CD4-positive, alpha-beta memory T cell (primary cell): Measurements from ENCODE around the gene EFR3B. TPM values are rescaled to one million over a fixed set of nuclear protein-coding genes. Genes with fewer than 3 reads are reported as not detected.
"Not testable (repeated sequence)": the region's sequence is repeated elsewhere in the genome, so short reads cannot be mapped to it uniquely, and the experiment has no call there.

Experiments
- CTCF ChIA-PET: fragments of 350-600 bp; sonication (Branson Sonifier 250); formaldehyde crosslinking; loops from one replicate; lab custom pipeline; 2021; ENCODE audit warnings: inconsistent platforms; ENCODE audit not compliant: partially characterized antibody; lab: Charles Lee
- POLR2A ChIA-PET: fragments of 350-600 bp; sonication (Branson Sonifier 250); formaldehyde crosslinking; loops from one replicate; lab custom pipeline; 2021; ENCODE audit not compliant: partially characterized antibody; lab: Charles Lee
- DNase-seq, 5 donors: peaks; one replicate each; pipeline versions ENCODE4 v3.0.0 to v3.0.0-alpha.2; 2020 to 2022; ENCODE audit warnings: mixed read lengths in 1 of 5
- H3K27ac ChIP-seq: one replicate; pipeline ENCODE4 v1.7.0; 2013; ENCODE audit warnings: low read depth, low read length
- H3K27me3 ChIP-seq: 2 replicates; pipeline ENCODE4 v1.7.0; 2013; ENCODE audit warnings: mild to moderate bottlenecking, low read length, moderate library complexity; ENCODE audit not compliant: insufficient read depth
- H3K36me3 ChIP-seq: 2 replicates; pipeline ENCODE4 v1.7.0; 2013; ENCODE audit warnings: mild to moderate bottlenecking, low read length, moderate library complexity; ENCODE audit not compliant: insufficient read depth
- H3K4me1 ChIP-seq: 2 replicates; pipeline ENCODE4 v1.7.0; 2013; ENCODE audit warnings: mild to moderate bottlenecking, low read length, moderate library complexity; ENCODE audit not compliant: insufficient read depth
- H3K4me3 ChIP-seq, 2 donors: one replicate each; pipeline ENCODE4 v1.7.0; 2013; ENCODE audit warnings: low read length in 2 of 2, mild to moderate bottlenecking in 1 of 2
- H3K9me3 ChIP-seq, 2 donors: one replicate each; pipeline ENCODE4 v1.7.0; 2013; ENCODE audit warnings: low read length in 2 of 2, control low read depth in 1 of 2; ENCODE audit not compliant: control insufficient read depth in 1 of 2
- H3K27ac Mint-ChIP-seq, 7 donors: one replicate each; pipeline ENCODE4 v1.8.0; 2020 to 2021; ENCODE audit warnings: mixed read lengths in 7 of 7, mild to moderate bottlenecking in 6 of 7, inconsistent platforms in 3 of 7, moderate library complexity in 3 of 7
- H3K27me3 Mint-ChIP-seq, 2 donors: one replicate each; pipeline ENCODE4 v1.8.0; 2020 to 2021; ENCODE audit warnings: mixed read lengths in 2 of 2
- H3K36me3 Mint-ChIP-seq, 2 donors: one replicate each; pipeline ENCODE4 v1.8.0; 2020 to 2021; ENCODE audit warnings: mixed read lengths in 2 of 2, inconsistent platforms in 1 of 2, mild to moderate bottlenecking in 1 of 2
- H3K4me1 Mint-ChIP-seq, 4 donors: one replicate each; pipeline ENCODE4 v1.8.0; 2020 to 2021; ENCODE audit warnings: mixed read lengths in 4 of 4, mild to moderate bottlenecking in 1 of 4
- H3K4me3 Mint-ChIP-seq, 8 donors: one replicate each; pipeline ENCODE4 v1.8.0; 2020 to 2021; ENCODE audit warnings: mixed read lengths in 8 of 8, mild to moderate bottlenecking in 7 of 8, moderate library complexity in 6 of 8, inconsistent platforms in 3 of 8
- H3K9me3 Mint-ChIP-seq, 8 donors: one replicate each; pipeline ENCODE4 v1.8.0; 2020 to 2021; ENCODE audit warnings: mixed read lengths in 8 of 8, mild to moderate bottlenecking in 5 of 8, inconsistent platforms in 3 of 8, moderate library complexity in 1 of 8
- intact Hi-C: fragments of 100-400 bp; cut with micrococcal nuclease; formaldehyde crosslinking; loops from one replicate; pipeline ENCODE4 v1.15.1; 2023
- polyA plus RNA-seq, 2 donors: library from polyadenylated mRNA; unstranded; fragments of 300-500 nt; fragmentation: Illumina TruSeq; gene quantifications; one replicate each; pipeline ENCODE4 v1.2.3, GENCODE V29; 2021
- total RNA-seq, 2 experiments: library from RNA; stranded (reverse); gene quantifications; one replicate each; pipeline ENCODE4 v1.2.3, GENCODE V29; 2021

EFR3B gene
- total and polyA plus RNA-seq, 4 experiments from 2014 or later, result 0.07 to 0.14 (median 0.12) TPM; not detected in 1

DNA sequence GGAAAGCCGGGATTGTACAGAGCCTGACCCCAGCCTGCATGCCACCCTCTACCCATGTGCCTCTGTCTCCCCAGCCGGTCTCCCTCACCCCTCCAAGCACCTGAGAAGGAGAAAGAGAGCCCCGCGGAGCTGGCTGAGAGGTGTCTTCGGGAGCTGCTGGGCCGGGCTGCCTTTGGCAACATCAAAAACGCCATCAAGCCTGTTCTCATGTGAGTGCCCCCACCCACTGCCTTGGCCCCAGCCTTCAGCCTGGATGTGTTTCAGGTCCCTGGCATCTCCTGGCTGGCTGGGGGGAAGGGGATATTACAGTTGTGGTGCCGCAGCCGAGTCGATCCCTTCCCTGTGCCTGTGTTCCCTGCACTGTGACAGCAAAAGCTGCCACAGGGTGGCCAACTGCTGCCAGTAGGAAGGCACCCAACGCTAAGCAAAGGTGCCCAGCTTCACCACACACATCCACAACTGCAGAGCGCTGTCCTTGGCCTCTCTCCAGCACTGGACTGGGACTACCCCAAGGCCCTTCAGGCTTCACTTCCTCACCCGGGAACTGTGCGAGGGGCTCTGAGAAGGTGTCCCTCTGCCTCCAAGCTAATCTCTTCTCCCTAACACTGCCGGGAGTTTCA, 88.1 kb downstream of the EFR3B start:
- H3K4me3 Mint-ChIP-seq, result peak overlapping the region in 1 of 8 donors; percentile 25
- no peaks in the 10 kb centered on the region for H3K4me1 ChIP-seq
- intact Hi-C loops, result loop anchor here (2.0 to 10.0 kb wide), 3 partner anchors 67 to 303 kb away; partner anchors contain the start of gene EFR3B
- H3K27me3 ChIP-seq, result peaks cover 31% of the 10 kb centered on the region
- H3K9me3 ChIP-seq, result no peaks in the 10 kb centered on the region
- ChIA-PET CTCF (interaction anchor here (0.9 to 6.0 kb wide), 9 partner anchors 9 to 720 kb away, joined by 4 to 102 read pairs (median 6); no protein-coding TSS in a partner anchor), POLR2A (interaction anchor here (2.6 to 2.9 kb wide), 2 partner anchors 155 to 157 kb away, joined by 9 to 10 read pairs; no protein-coding TSS in a partner anchor)
- H3K36me3 Mint-ChIP-seq, result no peaks in the 10 kb centered on the region
- H3K27ac Mint-ChIP-seq, result no peak overlapping the region
- H3K27ac ChIP-seq, result no peak overlapping the region
- H3K4me1 Mint-ChIP-seq, result peaks cover 3 to 16% (median 8%) of the 10 kb centered on the region in 4 donors
- H3K4me3 ChIP-seq, result no peak overlapping the region
- H3K27me3 Mint-ChIP-seq, result peaks cover 20 to 32% of the 10 kb centered on the region in 2 donors
- H3K36me3 ChIP-seq, result no peaks in the 10 kb centered on the region
- peaks cover 0 to 2% (median 0%) of the 10 kb centered on the region in 8 donors for H3K9me3 Mint-ChIP-seq
- peak in 1 of 5 donors; percentile 3 for DNase-seq

DNA sequence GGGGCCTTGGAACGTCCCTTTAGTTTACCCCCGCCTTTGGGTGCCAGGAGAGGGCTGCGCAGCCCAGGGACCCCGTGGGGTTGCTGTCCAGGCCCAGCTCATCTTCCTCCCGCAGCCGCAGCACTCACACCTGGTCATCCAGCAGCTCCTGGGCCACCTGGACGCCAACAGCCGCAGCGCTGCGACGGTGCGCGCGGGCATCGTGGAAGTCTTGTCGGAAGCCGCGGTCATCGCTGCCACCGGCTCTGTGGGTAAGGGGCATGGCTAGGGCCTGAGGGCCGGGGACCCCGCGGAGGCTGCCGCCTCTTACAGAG, 89.3 kb downstream of the EFR3B start:
- Histone ChIP-seq H3K27ac (no peak overlapping the region), H3K27me3 (peaks cover 37% of the 10 kb centered on the region), H3K4me3 (no peak overlapping the region), H3K4me1 (no peaks in the 10 kb centered on the region), H3K36me3 (no peaks in the 10 kb centered on the region), H3K9me3 (no peaks in the 10 kb centered on the region)
- H3K27me3 Mint-ChIP-seq, result peaks cover 29 to 41% of the 10 kb centered on the region in 2 donors
- peak overlapping the region in 5 of 8 donors; percentile 59 to 81 (median 74) for H3K4me3 Mint-ChIP-seq
- ChIA-PET POLR2A (no interaction called here), CTCF (interaction anchor here (3.6 to 6.0 kb wide), 2 partner anchors 156 to 722 kb away, joined by 28 to 102 read pairs; no protein-coding TSS in a partner anchor)
- peaks cover 3 to 16% (median 9%) of the 10 kb centered on the region in 4 donors for H3K4me1 Mint-ChIP-seq
- H3K9me3 Mint-ChIP-seq, result no peaks in the 10 kb centered on the region
- DNase-seq, result no peak
- H3K27ac Mint-ChIP-seq, result no peak overlapping the region
- no peaks in the 10 kb centered on the region for H3K36me3 Mint-ChIP-seq
- intact Hi-C loops, result no loop called here

DNA sequence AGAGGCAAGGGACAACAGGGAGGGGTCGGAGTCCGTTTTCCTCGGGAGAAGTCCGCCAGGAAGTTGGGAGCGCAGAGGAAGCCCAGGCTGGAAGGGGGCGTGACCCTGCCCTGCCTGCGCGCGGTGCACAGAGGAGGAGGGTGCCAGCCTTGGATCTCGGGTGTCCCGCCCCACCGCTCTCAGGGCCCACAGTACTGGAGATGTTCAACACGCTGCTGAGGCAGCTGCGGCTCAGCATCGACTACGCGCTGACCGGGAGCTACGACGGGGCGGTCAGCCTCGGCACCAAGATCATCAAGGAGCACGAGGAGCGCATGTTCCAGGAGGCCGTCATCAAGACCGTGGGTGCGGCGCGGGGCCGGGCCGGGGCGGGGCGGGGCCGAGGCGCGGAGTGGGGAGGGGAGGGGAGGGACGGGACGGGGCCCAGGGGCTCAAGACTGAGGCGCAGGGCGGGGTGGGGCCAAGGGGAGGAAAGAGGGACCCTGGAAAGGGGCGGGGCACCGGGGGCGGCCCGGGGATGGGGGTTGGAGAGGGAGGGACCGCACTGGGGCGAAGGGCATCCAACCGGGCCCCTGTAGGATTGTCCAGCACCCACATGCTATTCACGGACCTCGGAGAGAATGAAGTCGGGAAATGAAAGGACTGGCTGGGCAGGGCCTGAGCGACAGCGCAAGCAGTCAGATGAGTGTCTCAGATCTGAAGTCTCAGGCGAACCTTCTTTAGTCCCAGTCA, 89.9 kb downstream of the EFR3B start:
- Mint-ChIP-seq H3K4me3 (peak overlapping the region; percentile 12 to 81 (median 66)), H3K9me3 (no peaks in the 10 kb centered on the region), H3K27me3 (peaks cover 29 to 44% of the 10 kb centered on the region in 2 donors), H3K4me1 (peaks cover 3 to 16% (median 9%) of the 10 kb centered on the region in 4 donors), H3K36me3 (no peaks in the 10 kb centered on the region), H3K27ac (peak overlapping the region in 1 of 7 donors; percentile 38)
- Histone ChIP-seq H3K27ac (no peak overlapping the region), H3K36me3 (no peaks in the 10 kb centered on the region), H3K27me3 (peaks cover 37% of the 10 kb centered on the region), H3K9me3 (no peaks in the 10 kb centered on the region), H3K4me1 (no peaks in the 10 kb centered on the region), H3K4me3 (no peak overlapping the region)
- ChIA-PET POLR2A (no interaction called here), CTCF (interaction anchor here (6.0 kb wide), 1 partner anchor 157 kb away, joined by 102 read pairs; no protein-coding TSS in a partner anchor)
- no peak for DNase-seq
- intact Hi-C loops, result no loop called here

DNA sequence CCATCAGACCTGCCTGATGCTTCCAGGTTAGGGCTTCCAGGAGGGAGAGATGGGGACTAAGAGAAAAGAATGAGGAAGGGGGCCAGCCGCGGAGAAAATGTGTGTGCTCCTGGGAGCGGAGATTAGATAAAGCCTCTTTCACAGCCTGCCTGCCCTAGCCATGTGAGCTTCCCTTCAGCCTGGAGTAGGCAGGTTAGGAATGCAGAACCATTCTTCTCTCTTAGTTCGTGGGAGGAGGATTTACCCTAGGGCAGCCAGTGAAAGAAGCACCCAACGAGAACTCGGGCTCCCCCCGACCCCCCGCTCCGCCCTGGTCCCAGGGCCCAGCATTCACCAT, 90.4 kb downstream of the EFR3B start:
- Mint-ChIP-seq H3K27me3 (peaks cover 31 to 49% of the 10 kb centered on the region in 2 donors), H3K27ac (no peak overlapping the region), H3K9me3 (no peaks in the 10 kb centered on the region), H3K4me3 (peak overlapping the region in 5 of 8 donors; percentile 25 to 73 (median 35)), H3K4me1 (peaks cover 3 to 16% (median 9%) of the 10 kb centered on the region in 4 donors), H3K36me3 (no peaks in the 10 kb centered on the region)
- H3K27me3 ChIP-seq, result peaks cover 37% of the 10 kb centered on the region
- ChIA-PET CTCF (interaction anchor here (1.6 to 6.0 kb wide), 2 partner anchors 157 to 722 kb away, joined by 4 to 102 read pairs; no protein-coding TSS in a partner anchor), POLR2A (no interaction called here)
- intact Hi-C loops, result no loop called here
- no peaks in the 10 kb centered on the region for H3K4me1 ChIP-seq
- DNase-seq, result no peak
- H3K27ac ChIP-seq, result no peak overlapping the region
- H3K4me3 ChIP-seq, result no peak overlapping the region
- H3K9me3 ChIP-seq, result no peaks in the 10 kb centered on the region
- no peaks in the 10 kb centered on the region for H3K36me3 ChIP-seq

DNA sequence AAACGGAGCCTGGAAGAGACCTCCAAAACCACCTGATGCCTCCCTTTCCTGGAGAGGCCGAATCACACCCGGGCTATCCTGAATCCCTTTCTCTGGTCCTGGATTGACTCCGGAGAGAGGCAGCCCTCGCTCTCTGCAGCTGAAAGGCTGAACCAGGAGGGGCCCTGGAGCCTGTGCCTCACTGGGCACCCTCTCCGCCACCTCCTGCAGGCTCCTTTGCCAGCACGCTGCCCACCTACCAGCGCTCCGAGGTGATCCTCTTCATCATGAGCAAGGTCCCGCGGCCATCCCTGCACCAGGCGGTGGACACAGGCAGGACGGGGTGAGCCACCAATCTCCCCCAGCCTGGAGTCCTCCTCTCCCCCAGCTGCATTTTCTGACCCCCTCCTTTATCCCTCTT, 90.8 kb downstream of the EFR3B start:
- no peaks in the 10 kb centered on the region for H3K9me3 Mint-ChIP-seq
- Histone ChIP-seq H3K4me3 (no peak overlapping the region), H3K27me3 (peaks cover 37% of the 10 kb centered on the region), H3K4me1 (no peaks in the 10 kb centered on the region), H3K9me3 (no peaks in the 10 kb centered on the region), H3K27ac (no peak overlapping the region), H3K36me3 (no peaks in the 10 kb centered on the region)
- peaks cover 31 to 53% of the 10 kb centered on the region in 2 donors for H3K27me3 Mint-ChIP-seq
- no peak for DNase-seq
- peaks cover 3 to 16% (median 9%) of the 10 kb centered on the region in 4 donors for H3K4me1 Mint-ChIP-seq
- no peaks in the 10 kb centered on the region for H3K36me3 Mint-ChIP-seq
- intact Hi-C loops, result no loop called here
- no peak overlapping the region for H3K27ac Mint-ChIP-seq
- H3K4me3 Mint-ChIP-seq, result peak overlapping the region in 2 of 8 donors; percentile 12 to 24
- ChIA-PET CTCF (interaction anchor here (1.6 kb wide), 1 partner anchor 722 kb away, joined by 4 read pairs; no protein-coding TSS in a partner anchor), POLR2A (no interaction called here)

DNA sequence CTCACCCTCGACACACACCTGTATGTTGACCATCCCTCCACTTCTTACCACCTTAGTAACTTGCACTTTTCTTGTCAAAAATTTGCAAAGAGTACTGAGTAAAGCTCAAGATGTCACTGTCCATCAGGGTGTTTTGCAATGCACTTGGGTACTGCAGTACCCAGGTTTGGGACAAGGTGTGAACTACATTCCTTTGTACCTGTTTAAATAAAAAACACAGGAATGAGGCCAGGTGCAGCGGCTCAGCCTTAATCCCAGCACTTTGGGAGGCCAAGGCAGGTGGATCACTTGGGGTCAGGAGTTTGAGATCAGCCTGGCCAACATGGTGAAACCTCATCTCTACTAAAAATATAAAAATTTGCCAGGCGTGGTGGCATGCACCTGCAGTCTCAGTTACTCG, 98.7 kb downstream of the EFR3B start:
- POLR2A ChIA-PET, result not testable (repeated sequence)

DNA sequence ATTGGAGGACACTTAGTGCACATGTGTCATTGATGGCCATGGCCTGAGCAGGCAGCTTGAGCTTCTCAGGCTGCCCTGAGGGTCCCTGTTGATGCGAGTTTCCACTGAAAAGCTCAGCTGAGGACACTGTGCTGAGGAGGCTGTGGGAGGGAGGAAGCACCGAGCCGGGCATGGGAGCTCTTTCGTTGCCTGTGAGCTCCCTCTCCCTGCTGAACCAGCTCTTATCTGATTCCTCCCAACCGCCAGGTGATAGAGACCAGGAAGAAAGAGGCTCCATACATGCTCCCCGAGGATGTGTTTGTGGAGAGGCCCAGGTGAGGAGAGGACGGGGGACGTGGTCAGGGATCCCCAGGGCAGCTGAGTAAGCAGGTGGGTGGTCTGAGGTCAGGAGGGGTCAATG, 99.2 kb downstream of the EFR3B start:
- DNase-seq, result no peak
- peaks cover 2 to 20% of the 10 kb centered on the region in 2 donors for H3K27me3 Mint-ChIP-seq
- intact Hi-C loops, result no loop called here
- H3K36me3 Mint-ChIP-seq, result no peaks in the 10 kb centered on the region
- Histone ChIP-seq H3K9me3 (no peaks in the 10 kb centered on the region), H3K4me1 (no peaks in the 10 kb centered on the region), H3K4me3 (no peak overlapping the region), H3K27me3 (no peaks in the 10 kb centered on the region), H3K36me3 (no peaks in the 10 kb centered on the region), H3K27ac (no peak overlapping the region)
- no peak overlapping the region for H3K27ac Mint-ChIP-seq
- H3K9me3 Mint-ChIP-seq, result no peaks in the 10 kb centered on the region
- CTCF ChIA-PET, result no interaction called here
- H3K4me1 Mint-ChIP-seq, result no peaks in the 10 kb centered on the region
- H3K4me3 Mint-ChIP-seq, result peak overlapping the region in 1 of 8 donors; percentile 57
- POLR2A ChIA-PET, result no interaction called here

More for the DNA sequence above, 98.7 kb downstream of the EFR3B start:
- H3K4me3 ChIP-seq, H3K9me3 Mint-ChIP-seq, H3K36me3 Mint-ChIP-seq, H3K36me3 ChIP-seq, H3K27ac Mint-ChIP-seq, intact Hi-C loops, H3K27me3 ChIP-seq, H3K9me3 ChIP-seq, H3K27ac ChIP-seq, H3K4me1 ChIP-seq, DNase-seq, H3K4me1 Mint-ChIP-seq, H3K4me3 Mint-ChIP-seq: not testable (repeated sequence)
- CTCF ChIA-PET, result interaction anchor here (2.0 kb wide), 1 partner anchor 56 kb away, joined by 6 read pairs; no protein-coding TSS in a partner anchor
- peaks cover 5 to 19% of the 10 kb centered on the region in 2 donors for H3K27me3 Mint-ChIP-seq
